HG03432 (cell line): ENCODE data around the gene SPIN3.
"Not testable (repeated sequence)": the region's sequence is repeated elsewhere in the genome, so short reads cannot be mapped to it uniquely, and the experiment has no call there.

Experiments used
- ATAC-seq: cut with Tn5 transposase; IDR thresholded peaks from one replicate; pipeline ENCODE4 v1.9.1; 2021; ENCODE audit warnings: mild to moderate bottlenecking, moderate library complexity; ENCODE audit not compliant: unreplicated experiment

The SPIN3 gene

GRCh38 chrX:56995271-56995994, at the start of gene SPIN3:
Gene SPIN3 (minus strand): TSS chrX:56995541. CDS start chrX:56994947, 594 bp downstream.
- ATAC-seq = peak; percentile 100

GRCh38 chrX:57044245-57044644, 48.9 kb upstream of the SPIN3 start:
- no peak for ATAC-seq

DNA sequence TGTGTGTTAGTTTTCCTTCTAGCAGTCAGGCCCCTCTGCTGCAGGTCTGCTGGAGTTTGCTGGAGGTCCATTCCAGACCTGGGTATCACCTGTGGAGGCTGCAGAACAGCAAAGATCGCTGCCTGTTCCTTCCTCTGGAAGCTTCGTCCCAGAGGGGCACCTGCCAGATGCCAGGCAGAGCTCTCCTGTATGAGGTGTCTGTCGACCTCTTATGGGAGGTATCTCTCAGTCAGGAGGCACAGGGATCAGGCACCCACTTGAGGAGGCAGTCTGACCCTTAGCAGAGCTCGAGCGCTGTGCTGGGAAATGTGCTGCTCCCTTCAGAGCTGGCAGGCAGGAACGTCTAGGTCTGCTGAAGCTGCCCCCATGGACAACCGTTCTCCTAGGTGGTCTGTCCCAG, 41.9 kb upstream of the SPIN3 start:
- ATAC-seq = not testable (repeated sequence)

GRCh38 chrX:56994375-56995270, 718 bp downstream of the SPIN3 start:
- no peak for ATAC-seq

- peak; percentile 68 for ATAC-seq
Observed at GRCh38 chrX:56987741-56988140, 7.6 kb downstream of the SPIN3 start.

GRCh38 chrX:56986138-56986537, 9.2 kb downstream of the SPIN3 start:
- peak; percentile 64 for ATAC-seq

DNA sequence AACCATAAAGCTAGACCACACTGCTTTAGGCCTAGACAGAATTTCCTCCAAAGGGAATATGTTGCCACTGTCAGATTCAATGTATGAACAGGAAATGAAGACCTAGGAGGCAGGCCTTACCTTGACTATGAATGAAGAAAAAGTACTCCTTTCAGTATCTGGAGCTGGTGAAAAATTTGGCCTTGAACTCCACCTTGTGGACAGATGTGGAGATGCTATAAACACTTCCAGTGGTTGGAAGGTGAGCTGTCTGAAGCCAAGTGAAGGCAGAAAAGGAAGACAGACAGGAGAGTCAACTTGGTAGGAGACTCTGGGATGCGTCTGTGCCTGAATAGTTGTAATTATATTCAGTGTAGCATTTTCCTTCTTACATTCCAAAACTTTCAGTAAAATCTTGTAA, 17.2 kb downstream of the SPIN3 start:
- peak; percentile 90 for ATAC-seq

DNA sequence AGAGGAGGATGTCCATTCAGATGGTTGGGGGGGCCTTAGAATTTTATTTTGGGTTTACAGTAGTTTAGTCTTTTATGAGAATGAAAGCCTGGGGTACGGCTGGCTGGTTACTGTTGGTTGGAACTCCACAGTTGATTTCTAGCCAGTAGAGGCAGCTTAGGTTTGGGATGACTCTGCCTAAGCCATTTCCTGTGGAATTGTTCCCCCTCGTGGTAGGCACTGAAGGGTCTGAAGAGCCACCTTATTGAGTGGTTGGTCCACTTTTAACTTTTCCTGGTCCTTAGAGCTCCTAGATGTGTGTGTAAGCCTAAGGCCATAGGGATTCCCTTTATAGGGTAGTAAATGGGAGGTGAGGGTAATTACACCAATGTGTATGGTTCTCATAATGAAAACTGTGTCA, 19.7 kb downstream of the SPIN3 start:
- no peak for ATAC-seq

DNA sequence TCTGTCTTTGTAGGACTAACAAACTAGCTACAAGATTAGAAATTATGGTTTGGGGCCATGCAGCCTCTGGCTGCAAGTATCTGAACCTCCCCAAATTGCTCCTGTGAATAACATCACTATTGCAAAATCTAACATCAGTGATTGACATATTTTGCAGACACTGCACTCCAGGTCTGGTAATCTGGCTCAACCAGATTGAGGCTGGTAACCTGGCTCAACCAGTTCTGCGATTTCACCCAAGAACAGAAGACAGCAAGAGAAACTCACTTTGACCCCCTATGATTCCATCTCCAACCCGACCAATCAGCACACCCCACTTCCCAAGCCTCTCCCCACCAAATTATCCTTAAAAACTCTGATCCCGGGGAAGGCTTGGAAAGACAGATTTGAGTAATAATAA, 20.9 kb downstream of the SPIN3 start:
- ATAC-seq = no peak

GRCh38 chrX:56969559-56969958, 25.8 kb downstream of the SPIN3 start:
- ATAC-seq = no peak

DNA sequence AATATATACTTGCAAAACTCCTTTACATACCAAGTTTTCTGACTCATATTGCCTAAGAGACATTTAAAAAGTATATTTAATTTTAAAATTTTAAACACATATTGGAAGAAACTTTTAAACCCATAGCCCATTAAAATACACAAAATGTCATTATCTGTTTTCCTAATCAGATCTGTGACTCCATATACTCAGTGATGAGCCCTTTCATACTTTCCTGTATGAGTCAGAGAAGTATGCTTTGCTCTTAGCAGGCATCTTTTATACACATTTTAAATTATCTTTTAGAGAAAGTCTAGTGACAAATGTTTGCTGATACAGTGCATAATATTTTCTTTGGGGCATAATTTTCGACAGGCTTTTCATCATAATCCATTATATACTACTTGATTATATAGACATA, 26.4 kb downstream of the SPIN3 start:
- ATAC-seq = no peak

DNA sequence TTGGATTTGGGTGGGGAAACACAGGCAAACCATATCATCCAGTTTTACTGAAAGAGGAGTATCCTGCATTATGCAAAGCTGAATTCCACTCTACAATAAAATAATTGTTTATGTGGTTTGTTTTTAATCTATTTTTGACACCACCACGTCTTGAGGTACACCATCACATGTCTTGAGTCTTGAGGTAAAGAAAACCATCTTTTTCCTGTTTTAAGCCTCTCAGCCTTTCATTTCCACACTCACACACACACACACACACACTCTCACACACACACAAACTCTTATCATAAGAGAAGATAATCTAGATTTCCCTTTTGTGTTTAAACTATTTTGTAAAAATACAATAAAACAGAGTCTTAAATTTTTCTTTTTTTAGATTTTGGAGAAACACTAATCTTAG, 32.0 kb downstream of the SPIN3 start:
- no peak for ATAC-seq

GRCh38 chrX:56947699-56948098, 47.6 kb downstream of the SPIN3 start:
- no peak for ATAC-seq

DNA sequence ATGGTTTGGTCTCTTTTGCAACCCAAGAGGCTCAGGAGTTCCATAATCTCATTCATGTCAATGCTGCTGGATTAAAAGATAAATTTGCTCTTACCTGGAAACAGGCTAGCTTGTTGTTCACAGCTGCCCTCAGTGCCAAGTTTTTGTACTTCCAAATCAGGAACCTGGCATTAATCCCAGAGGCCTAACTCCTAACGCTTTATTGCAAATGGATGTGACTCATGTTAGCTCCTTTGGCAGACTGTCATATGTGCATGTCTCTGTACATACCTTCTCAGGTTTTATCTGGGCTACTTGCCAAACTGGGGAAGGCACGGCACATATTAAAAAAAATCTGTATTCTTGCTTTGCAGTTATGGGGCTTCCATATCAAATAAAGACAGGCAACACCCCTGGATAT, 49.1 kb downstream of the SPIN3 start:
- ATAC-seq = not testable (repeated sequence)

GRCh38 chrX:56945226-56945625, 50.1 kb downstream of the SPIN3 start:
- not testable (repeated sequence) for ATAC-seq

DNA sequence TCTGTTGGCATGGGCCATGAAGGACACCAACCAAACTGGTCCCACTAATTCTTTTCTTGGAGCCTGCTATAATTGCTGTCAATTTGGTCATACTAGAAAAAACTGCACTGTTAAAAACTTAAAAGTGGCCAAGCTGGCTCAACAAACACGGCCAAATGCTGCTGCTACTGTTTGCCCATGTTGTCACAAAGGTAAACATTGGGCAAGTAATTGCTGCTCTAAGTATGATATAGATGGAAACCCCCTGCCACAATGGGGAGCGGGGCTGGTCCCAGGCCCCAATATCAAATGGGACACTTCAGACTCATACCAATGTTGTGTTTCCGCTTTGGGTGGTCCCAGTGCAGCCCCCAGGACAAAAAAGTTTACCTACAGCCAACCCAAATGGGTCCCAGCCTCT, 52.1 kb downstream of the SPIN3 start:
- ATAC-seq = no peak
